Activated T-cell treated with anti-CD3 and anti-CD28 coated beads, Interleukin-2, amount 50 U/mL, for 72 hours (primary cell): ENCODE data around the gene CDC42EP4. TPM values are rescaled to one million over a fixed set of nuclear protein-coding genes. Genes with fewer than 3 reads are reported as not detected.

ENCODE experiments used
- ATAC-seq, 2 donors: fragments of 150-1000 bp; cut with Tn5 transposase; replicated peaks in 1 of 2; 2 replicates each; pipeline ENCODE4 v1.10.0; 2021; ENCODE audit warnings: moderate library complexity in 2 of 2, mild to moderate bottlenecking in 1 of 2
- DNase-seq, 2 donors: peaks; one replicate each; pipeline ENCODE4 v3.0.0; 2021 to 2022; ENCODE audit warnings: mixed read lengths in 1 of 2
- H3K27ac Mint-ChIP-seq: one replicate; pipeline ENCODE4 v1.8.0; 2022; ENCODE audit warnings: mild to moderate bottlenecking, moderate library complexity, mixed read lengths
- H3K27me3 Mint-ChIP-seq: one replicate; pipeline ENCODE4 v1.8.0; 2022; ENCODE audit warnings: low read depth, mixed read lengths
- H3K36me3 Mint-ChIP-seq, 2 donors: one replicate each; pipeline ENCODE4 v1.8.0; 2022; ENCODE audit warnings: mixed read lengths in 2 of 2, mild to moderate bottlenecking in 1 of 2; ENCODE audit not compliant: insufficient read depth in 2 of 2
- H3K4me1 Mint-ChIP-seq: one replicate; pipeline ENCODE4 v1.8.0; 2022; ENCODE audit warnings: low read depth, mixed read lengths
- H3K4me3 Mint-ChIP-seq, 2 donors: one replicate each; pipeline ENCODE4 v1.8.0; 2022; ENCODE audit warnings: mild to moderate bottlenecking in 2 of 2, mixed read lengths in 2 of 2, moderate library complexity in 2 of 2
- H3K9me3 Mint-ChIP-seq, 2 donors: one replicate each; pipeline ENCODE4 v1.8.0; 2022; ENCODE audit warnings: mixed read lengths in 2 of 2
- total RNA-seq, 2 donors: library from RNA; stranded (reverse); gene quantifications; one replicate each; pipeline ENCODE4 v1.2.3, GENCODE V29; 2022

Gene CDC42EP4
- total RNA-seq, 2 donors from 2014 or later: 1.6 to 3.2 TPM

DNA sequence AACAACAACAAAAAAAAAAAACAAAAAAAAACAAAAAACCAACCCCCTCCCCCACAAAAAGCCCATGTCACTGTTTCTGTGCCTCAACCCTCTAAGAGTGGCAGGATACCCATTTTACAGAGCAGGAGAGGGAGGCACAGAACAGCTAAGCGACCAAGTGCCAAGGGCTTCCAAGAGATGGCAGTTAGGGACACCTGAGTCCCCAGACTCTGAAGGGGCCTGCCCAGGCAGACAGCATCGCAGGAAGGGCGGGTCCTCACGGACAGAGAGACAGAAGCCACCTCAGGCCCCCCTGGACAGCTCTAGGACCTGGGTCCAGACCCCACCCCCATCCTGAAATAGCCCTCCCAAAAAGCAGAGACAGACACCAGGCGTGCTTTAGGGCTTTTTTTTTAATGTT is 28.6 kb downstream of the CDC42EP4 start:
- Mint-ChIP-seq H3K4me1 (no peaks in the 10 kb centered on the region), H3K27ac (no peak overlapping the region), H3K27me3 (peaks cover 5% of the 10 kb centered on the region), H3K36me3 (no peaks in the 10 kb centered on the region), H3K4me3 (no peak overlapping the region), H3K9me3 (no peaks in the 10 kb centered on the region)
- no peak for DNase-seq
- no peak for ATAC-seq

DNA sequence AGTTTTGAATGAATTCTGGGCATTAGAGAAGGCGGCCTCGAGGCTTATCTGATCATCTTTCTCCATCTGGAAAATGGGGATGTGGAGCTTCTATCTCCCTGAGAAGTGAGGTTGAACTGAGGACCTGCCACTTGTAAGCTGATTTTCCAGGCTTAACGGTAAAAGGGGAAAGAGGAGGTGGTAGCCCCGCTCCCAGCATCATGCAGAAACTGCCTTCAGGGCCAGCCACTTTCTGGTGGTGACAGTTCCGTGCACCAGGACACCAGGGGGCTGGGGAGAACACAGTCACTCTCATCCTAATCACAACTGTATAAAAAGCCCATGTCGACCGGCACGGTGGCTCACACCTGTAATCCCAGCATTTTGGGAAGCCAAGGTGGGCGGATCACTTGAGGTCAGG is 29.2 kb downstream of the CDC42EP4 start:
- ATAC-seq: no peak
- Mint-ChIP-seq H3K27me3 (peaks cover 5% of the 10 kb centered on the region), H3K36me3 (no peaks in the 10 kb centered on the region), H3K27ac (no peak overlapping the region), H3K4me1 (no peaks in the 10 kb centered on the region), H3K9me3 (no peaks in the 10 kb centered on the region), H3K4me3 (no peak overlapping the region)
- no peak for DNase-seq

DNA sequence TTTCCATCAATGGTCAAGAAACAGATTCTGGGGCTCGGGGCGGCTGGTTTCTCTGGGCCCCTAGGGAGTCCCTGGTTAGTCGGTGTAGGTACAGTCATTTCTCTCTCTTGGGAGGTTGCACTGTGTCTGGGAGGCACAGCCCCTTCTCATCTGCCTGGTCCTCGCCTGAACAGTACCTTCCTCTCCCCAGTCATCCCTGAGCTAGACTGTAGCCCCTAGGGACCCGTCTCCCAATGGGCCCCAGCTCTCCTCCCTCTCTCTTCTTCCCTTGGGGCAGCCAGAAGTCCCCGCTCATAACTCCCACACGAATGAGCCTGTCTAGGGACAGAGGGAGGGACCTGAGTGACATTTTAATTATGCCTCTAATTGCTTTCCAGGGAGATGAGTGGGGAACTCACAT is 29.9 kb downstream of the CDC42EP4 start:
- Mint-ChIP-seq H3K27me3 (peaks cover 5% of the 10 kb centered on the region), H3K9me3 (no peaks in the 10 kb centered on the region), H3K4me3 (no peak overlapping the region), H3K4me1 (no peaks in the 10 kb centered on the region), H3K36me3 (no peaks in the 10 kb centered on the region), H3K27ac (no peak overlapping the region)
- DNase-seq (no peak), ATAC-seq (no peak)

DNA sequence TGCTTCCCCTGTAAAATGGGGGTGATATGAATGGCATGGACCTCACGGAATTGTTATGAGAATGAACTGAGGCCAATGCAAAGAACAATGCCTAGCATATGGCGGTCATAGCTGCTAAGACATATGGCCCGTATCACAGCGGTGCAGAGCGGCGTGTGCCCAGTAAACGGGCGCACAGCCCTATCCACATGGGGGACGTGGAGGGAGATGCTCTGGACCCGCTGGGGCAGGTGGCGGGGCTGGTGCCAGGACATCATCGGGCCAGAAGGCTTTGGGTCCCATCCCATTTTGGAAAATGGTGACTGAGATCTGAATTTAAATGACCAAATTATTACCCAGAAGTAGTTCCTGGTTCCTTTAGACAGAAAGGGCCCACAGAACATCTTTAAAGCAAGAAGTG is 31.6 kb downstream of the CDC42EP4 start:
- H3K36me3 Mint-ChIP-seq: no peaks in the 10 kb centered on the region
- H3K27me3 Mint-ChIP-seq: peaks cover 5% of the 10 kb centered on the region
- H3K9me3 Mint-ChIP-seq: no peaks in the 10 kb centered on the region
- ATAC-seq (no peak), DNase-seq (no peak)
- H3K4me3 Mint-ChIP-seq: no peak overlapping the region
- H3K4me1 Mint-ChIP-seq: no peaks in the 10 kb centered on the region
- H3K27ac Mint-ChIP-seq: no peak overlapping the region

DNA sequence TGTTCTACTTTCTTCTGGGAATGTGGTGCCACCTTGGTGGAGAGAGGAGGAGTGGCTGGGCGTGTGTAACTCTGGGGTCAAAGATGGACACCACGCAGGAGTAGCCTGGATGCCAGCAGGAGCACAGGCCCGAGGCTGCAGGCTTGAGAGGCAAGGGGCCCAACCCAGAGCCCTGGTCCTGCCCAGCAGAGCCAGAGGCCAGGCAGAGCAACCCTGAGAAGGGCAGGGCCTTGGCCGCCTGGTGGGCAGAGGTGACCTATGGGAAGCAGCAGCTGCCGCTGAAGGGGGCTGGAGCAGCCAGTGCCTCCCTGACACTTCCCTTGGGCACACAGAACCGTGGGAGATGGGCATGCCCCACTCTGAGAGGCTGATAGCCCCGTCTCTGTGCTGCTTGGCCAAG is 32.1 kb downstream of the CDC42EP4 start:
- peaks cover 5% of the 10 kb centered on the region for H3K27me3 Mint-ChIP-seq
- no peaks in the 10 kb centered on the region for H3K4me1 Mint-ChIP-seq
- no peak overlapping the region for H3K27ac Mint-ChIP-seq
- DNase-seq (no peak), ATAC-seq (no peak)
- no peaks in the 10 kb centered on the region for H3K36me3 Mint-ChIP-seq
- no peak overlapping the region for H3K4me3 Mint-ChIP-seq
- no peaks in the 10 kb centered on the region for H3K9me3 Mint-ChIP-seq

DNA sequence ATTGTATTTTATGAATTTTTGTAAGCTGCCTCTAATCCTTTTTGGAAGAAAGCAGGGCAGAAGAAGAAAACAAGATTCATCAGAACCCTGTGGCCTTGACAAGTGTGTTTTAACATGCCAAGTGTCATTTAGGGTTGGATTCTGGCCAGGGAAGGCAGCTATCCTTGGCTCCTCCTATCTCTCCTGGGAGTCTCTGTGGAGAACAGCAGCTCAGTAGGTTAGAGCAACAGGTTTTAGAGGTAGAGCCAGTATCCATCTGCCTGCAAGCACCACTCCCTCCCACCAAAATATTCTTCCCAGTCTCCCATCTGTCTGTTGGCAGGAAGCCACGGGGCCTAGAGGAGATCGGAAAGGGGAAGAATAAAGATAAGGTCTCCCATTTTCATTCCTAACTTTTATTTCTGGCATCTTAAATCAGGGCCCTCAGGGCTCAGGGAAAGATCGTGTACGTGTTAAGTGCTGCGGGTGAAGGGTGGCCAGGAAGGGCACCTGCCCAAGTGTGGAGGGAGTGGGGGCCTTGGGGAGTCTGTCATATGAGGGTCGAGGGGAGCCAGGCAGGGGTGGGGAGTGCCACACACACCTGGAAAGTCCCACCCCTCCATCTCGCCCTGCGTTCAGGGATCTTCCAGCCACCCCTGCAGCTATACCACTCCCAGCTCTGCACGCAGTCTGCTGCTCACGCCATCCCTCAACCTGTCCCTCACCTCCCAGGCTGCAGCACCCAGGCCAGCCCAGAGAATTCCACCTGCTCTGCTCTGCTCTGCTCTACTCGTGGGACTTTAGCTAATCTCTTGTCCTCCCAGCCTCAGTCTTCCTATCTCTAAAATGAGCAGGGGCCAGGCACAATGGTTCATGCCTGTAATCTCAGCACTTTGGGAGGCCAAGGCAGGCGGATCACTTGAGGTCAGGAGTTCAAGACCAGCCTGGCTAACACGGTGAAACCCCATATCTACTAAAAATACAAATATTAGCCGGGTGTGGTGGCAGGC is 33.0 kb downstream of the CDC42EP4 start:
- Mint-ChIP-seq H3K9me3 (no peaks in the 10 kb centered on the region), H3K4me3 (no peak overlapping the region), H3K4me1 (no peaks in the 10 kb centered on the region), H3K36me3 (no peaks in the 10 kb centered on the region), H3K27me3 (peaks cover 5% of the 10 kb centered on the region), H3K27ac (no peak overlapping the region)
- no peak for DNase-seq
- ATAC-seq: no peak

DNA sequence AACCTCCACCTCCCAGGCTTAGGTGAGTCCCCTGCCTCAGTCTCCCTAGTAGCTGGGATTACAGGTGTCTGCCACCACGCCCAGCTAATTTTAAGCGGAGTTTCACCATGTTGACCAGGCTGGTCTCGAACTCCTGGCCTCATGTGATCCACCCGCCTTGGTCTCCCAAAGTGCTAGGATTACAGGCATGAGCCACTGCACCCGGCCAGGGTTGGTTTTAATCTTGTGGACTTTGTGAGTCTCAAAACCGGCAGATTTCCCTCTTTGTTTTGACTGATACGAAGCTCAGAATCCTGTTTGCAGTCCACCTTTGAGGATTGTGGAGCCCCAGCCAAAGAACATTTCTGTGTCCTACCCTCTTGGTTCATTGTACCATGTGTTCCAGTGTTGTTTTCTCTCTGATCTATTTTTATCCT is 33.7 kb downstream of the CDC42EP4 start:
- Mint-ChIP-seq H3K27me3 (peaks cover 5% of the 10 kb centered on the region), H3K4me3 (no peak overlapping the region), H3K9me3 (no peaks in the 10 kb centered on the region), H3K27ac (no peak overlapping the region), H3K36me3 (no peaks in the 10 kb centered on the region), H3K4me1 (no peaks in the 10 kb centered on the region)
- DNase-seq (no peak), ATAC-seq (no peak)

DNA sequence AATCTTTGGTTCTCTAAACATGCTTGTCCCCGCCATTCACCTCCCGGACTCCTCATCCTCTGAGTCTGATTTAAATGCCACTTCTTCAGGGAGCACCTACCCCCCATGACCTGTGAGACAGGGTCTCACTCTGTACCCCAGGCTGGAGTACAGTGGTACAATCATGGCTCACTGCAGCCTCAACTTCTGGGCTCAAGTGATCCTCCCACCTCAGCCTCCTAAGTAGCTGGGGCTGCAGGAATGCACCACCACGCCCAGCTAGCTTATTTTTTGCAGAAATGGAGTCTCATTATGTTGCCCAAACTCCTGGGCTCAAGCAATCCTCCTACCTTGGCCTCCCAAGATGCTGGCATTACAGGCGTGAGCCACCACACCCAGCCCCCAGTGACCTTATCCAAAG is 37.3 kb downstream of the CDC42EP4 start:
- Mint-ChIP-seq H3K4me1 (no peaks in the 10 kb centered on the region), H3K9me3 (no peaks in the 10 kb centered on the region), H3K36me3 (no peaks in the 10 kb centered on the region), H3K4me3 (no peak overlapping the region), H3K27me3 (peaks cover 5% of the 10 kb centered on the region), H3K27ac (no peak overlapping the region)
- ATAC-seq (no peak), DNase-seq (no peak)

DNA sequence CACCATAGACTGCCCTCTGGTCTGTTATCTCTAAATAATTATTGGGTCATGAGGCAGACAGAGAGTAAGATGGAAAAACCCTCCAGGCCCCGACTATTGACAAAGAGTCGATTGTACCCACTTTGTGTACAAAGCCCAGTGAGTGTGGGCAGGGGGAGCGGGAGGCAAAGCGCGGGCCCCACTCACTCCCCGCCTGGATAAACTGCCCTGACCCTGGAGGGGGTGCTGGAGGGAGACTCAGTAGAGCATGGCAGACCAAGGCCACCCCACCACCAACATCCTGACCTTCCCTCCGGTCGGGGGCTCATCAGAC is 38.9 kb downstream of the CDC42EP4 start:
- Mint-ChIP-seq H3K9me3 (no peaks in the 10 kb centered on the region), H3K4me1 (no peaks in the 10 kb centered on the region), H3K36me3 (no peaks in the 10 kb centered on the region), H3K27me3 (no peaks in the 10 kb centered on the region), H3K27ac (no peak overlapping the region), H3K4me3 (no peak overlapping the region)
- ATAC-seq: no peak
- no peak for DNase-seq

DNA sequence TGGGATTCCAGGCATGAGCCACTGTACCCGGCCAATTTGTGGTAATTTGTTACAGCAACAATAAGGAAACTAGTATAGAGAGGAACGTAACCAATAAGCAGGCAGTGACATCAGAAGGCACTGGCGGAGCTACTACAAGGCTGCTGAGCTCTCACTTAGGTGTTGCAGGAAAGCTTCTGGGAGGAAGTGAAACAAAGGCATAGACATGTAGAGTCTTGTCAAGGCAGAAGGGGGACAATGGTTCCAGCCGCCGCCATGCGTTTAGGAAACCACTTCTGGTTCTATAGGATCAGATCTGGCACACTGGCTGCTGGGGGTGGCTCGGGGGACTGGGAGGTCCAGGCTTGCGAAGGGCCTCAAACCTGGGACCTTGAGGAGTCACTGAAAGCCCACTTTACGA is 40.7 kb downstream of the CDC42EP4 start:
- no peaks in the 10 kb centered on the region for H3K4me1 Mint-ChIP-seq
- H3K27me3 Mint-ChIP-seq: no peaks in the 10 kb centered on the region
- DNase-seq (no peak), ATAC-seq (no peak)
- H3K9me3 Mint-ChIP-seq: no peaks in the 10 kb centered on the region
- no peaks in the 10 kb centered on the region for H3K36me3 Mint-ChIP-seq
- no peak overlapping the region for H3K27ac Mint-ChIP-seq
- H3K4me3 Mint-ChIP-seq: no peak overlapping the region

DNA sequence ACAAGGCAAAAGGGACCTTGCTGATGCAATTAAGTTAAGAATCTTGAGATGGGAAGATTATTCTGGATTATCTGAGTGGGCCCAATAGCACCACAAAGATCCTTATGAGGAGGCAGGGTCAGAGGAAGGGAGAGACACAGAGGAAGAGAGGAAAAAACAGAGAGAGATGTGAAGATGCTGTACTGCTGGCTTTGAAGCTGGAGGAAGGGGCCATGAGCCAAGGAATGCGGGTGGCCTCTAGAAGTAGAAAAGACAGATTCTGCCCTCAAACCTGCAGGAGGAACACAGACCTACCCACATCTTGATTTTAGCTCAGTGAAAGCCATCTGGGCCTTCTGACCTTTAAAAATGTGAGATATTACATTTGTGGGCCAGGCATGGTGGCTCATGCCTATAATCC is 42.0 kb downstream of the CDC42EP4 start:
- H3K4me3 Mint-ChIP-seq: no peak overlapping the region
- no peaks in the 10 kb centered on the region for H3K4me1 Mint-ChIP-seq
- H3K36me3 Mint-ChIP-seq: no peaks in the 10 kb centered on the region
- H3K27me3 Mint-ChIP-seq: no peaks in the 10 kb centered on the region
- ATAC-seq (no peak), DNase-seq (no peak)
- no peaks in the 10 kb centered on the region for H3K9me3 Mint-ChIP-seq
- no peak overlapping the region for H3K27ac Mint-ChIP-seq

DNA sequence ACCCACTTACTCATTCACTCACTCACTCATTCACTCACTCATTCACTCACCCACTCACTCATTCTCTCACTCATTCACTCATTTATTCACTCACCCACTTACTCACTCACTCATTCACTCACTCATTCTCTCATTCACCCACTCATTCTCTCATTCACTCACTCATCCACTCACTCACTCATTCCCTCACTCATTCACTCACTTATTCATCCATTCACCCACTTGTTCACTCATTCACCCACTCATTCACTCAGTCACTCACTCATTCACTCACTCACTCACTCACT is 42.5 kb downstream of the CDC42EP4 start:
- H3K27ac Mint-ChIP-seq: no peak overlapping the region
- H3K4me1 Mint-ChIP-seq: no peaks in the 10 kb centered on the region
- no peaks in the 10 kb centered on the region for H3K9me3 Mint-ChIP-seq
- no peaks in the 10 kb centered on the region for H3K27me3 Mint-ChIP-seq
- no peaks in the 10 kb centered on the region for H3K36me3 Mint-ChIP-seq
- no peak overlapping the region for H3K4me3 Mint-ChIP-seq
- ATAC-seq: no peak
- DNase-seq: no peak

DNA sequence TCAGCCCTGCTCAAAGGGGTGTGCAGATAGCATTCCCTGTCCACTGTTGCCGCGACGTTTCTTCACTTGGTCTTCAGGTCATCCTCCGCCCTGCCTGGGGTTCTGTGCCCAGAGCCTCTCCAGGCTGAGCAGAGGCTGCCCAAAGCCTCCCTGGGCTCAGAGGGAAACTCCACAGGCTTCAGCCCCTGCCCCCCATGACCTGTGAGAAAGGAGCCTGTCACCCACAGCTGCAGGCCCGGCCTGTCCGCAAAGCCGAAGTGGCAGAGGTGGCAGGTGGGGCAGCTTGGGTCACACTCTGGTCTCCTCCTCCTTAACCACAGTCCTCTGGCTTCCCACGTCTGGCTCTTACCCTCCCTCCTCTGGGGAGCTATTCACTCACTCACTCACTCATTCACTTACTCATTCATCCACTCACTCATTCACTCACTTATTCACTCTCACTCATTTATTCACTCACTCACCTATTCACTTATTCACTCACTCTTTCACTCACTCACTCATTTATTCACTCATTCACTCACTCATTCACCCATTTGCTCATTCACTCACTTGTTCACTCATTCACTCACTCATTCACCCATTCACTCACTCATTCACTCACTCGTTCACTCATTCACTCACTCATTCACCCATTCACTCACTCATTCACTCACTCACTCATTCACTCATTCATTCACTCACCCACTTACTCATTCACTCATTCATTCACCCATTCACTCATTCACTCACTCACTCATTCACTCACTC is 43.0 kb downstream of the CDC42EP4 start:
- Mint-ChIP-seq H3K27ac (no peak overlapping the region), H3K27me3 (no peaks in the 10 kb centered on the region), H3K9me3 (no peaks in the 10 kb centered on the region), H3K36me3 (no peaks in the 10 kb centered on the region), H3K4me3 (no peak overlapping the region), H3K4me1 (no peaks in the 10 kb centered on the region)
- ATAC-seq (no peak), DNase-seq (no peak)
